GM21515 (cell line): Measurements from ENCODE around the gene ADRB1.

Experiments
- ATAC-seq: cut with Tn5 transposase; IDR thresholded peaks from one replicate; pipeline ENCODE4 v1.9.1; 2021; ENCODE audit not compliant: unreplicated experiment

ADRB1 gene

GRCh38 chr10:114026189-114027040 is 17.3 kb upstream of the ADRB1 start:
- no peak for ATAC-seq

- ATAC-seq, result no peak
Measured at GRCh38 chr10:114027041-114027394, 16.6 kb upstream of the ADRB1 start.

GRCh38 chr10:114027951-114028350 is 15.7 kb upstream of the ADRB1 start:
- no peak for ATAC-seq

GRCh38 chr10:114028425-114028824 is 15.2 kb upstream of the ADRB1 start:
- no peak for ATAC-seq

GRCh38 chr10:114029655-114030054 is 14.0 kb upstream of the ADRB1 start:
- ATAC-seq, result no peak

- no peak for ATAC-seq
Measured at GRCh38 chr10:114030140-114030539, 13.5 kb upstream of the ADRB1 start.

- no peak for ATAC-seq
Measured at GRCh38 chr10:114031073-114031972, 12.3 kb upstream of the ADRB1 start.

- no peak for ATAC-seq
Measured at GRCh38 chr10:114033566-114033965, 10.1 kb upstream of the ADRB1 start.

- ATAC-seq, result no peak
Measured at GRCh38 chr10:114034923-114035645, 8.6 kb upstream of the ADRB1 start.

- no peak for ATAC-seq
Measured at GRCh38 chr10:114035791-114036190, 7.9 kb upstream of the ADRB1 start.

GRCh38 chr10:114038819-114039218 is 4.8 kb upstream of the ADRB1 start:
- no peak for ATAC-seq

GRCh38 chr10:114041166-114041565 is 2.5 kb upstream of the ADRB1 start:
- no peak for ATAC-seq

- ATAC-seq, result no peak
Measured at GRCh38 chr10:114042895-114043531, 653 bp upstream of the ADRB1 start.

- no peak for ATAC-seq
Measured at GRCh38 chr10:114044247-114045135, 825 bp downstream of the ADRB1 start.

- no peak for ATAC-seq
Measured at GRCh38 chr10:114045136-114046086, 1.7 kb downstream of the ADRB1 start.

GRCh38 chr10:114046087-114046458 is 2.4 kb downstream of the ADRB1 start:
- no peak for ATAC-seq

- ATAC-seq, result no peak
Measured at GRCh38 chr10:114048472-114048871, 4.8 kb downstream of the ADRB1 start.

GRCh38 chr10:114051714-114052113 is 8.0 kb downstream of the ADRB1 start:
- no peak for ATAC-seq

- no peak for ATAC-seq
Measured at GRCh38 chr10:114052255-114052654, 8.6 kb downstream of the ADRB1 start.
